GF-D8 (cell line): ENCODE results near the gene CLEC4E.
"Not testable (repeated sequence)": the region's sequence is repeated elsewhere in the genome, so short reads cannot be mapped to it uniquely, and the experiment has no call there.

Experiments
- DNase-seq: peaks from one replicate; lab custom pipeline; 2025; lab: John Stamatoyannopoulos, UW

CLEC4E gene

GRCh38 chr12:8540831-8541230 lies at the start of gene CLEC4E:
CLEC4E (minus strand) TSS chr12:8540905; CDS start chr12:8540797, 108 bp downstream.
- DNase-seq, result not testable (repeated sequence)

- no peak for DNase-seq
Observed at GRCh38 chr12:8589679-8590078, 49.0 kb upstream of the CLEC4E start.

- DNase-seq, result not testable (repeated sequence)
Observed at GRCh38 chr12:8584478-8584877, 43.8 kb upstream of the CLEC4E start.

- DNase-seq, result no peak
Observed at GRCh38 chr12:8584004-8584403, 43.3 kb upstream of the CLEC4E start.

- DNase-seq, result no peak
Observed at GRCh38 chr12:8581098-8581784, 40.5 kb upstream of the CLEC4E start.

GRCh38 chr12:8577879-8578278 lies 37.2 kb upstream of the CLEC4E start:
- DNase-seq, result no peak

GRCh38 chr12:8572507-8572906 lies 31.8 kb upstream of the CLEC4E start:
- DNase-seq, result no peak

- DNase-seq, result no peak
Observed at GRCh38 chr12:8566525-8566924, 25.8 kb upstream of the CLEC4E start.

GRCh38 chr12:8566052-8566451 lies 25.3 kb upstream of the CLEC4E start:
- not testable (repeated sequence) for DNase-seq

- DNase-seq, result no peak
Observed at GRCh38 chr12:8564656-8565055, 24.0 kb upstream of the CLEC4E start.

- DNase-seq, result no peak
Observed at GRCh38 chr12:8563356-8563755, 22.7 kb upstream of the CLEC4E start.

- no peak for DNase-seq
Observed at GRCh38 chr12:8562310-8562709, 21.6 kb upstream of the CLEC4E start.

GRCh38 chr12:8561011-8561410 lies 20.3 kb upstream of the CLEC4E start:
- DNase-seq, result no peak

GRCh38 chr12:8559676-8560075 lies 19.0 kb upstream of the CLEC4E start:
- no peak for DNase-seq

GRCh38 chr12:8556531-8557097 lies 15.9 kb upstream of the CLEC4E start:
- no peak for DNase-seq

GRCh38 chr12:8554451-8555195 lies 13.9 kb upstream of the CLEC4E start:
- DNase-seq, result no peak

GRCh38 chr12:8553088-8553627 lies 12.5 kb upstream of the CLEC4E start:
- no peak for DNase-seq

GRCh38 chr12:8549381-8549780 lies 8.7 kb upstream of the CLEC4E start:
- DNase-seq, result no peak

- no peak for DNase-seq
Observed at GRCh38 chr12:8548192-8548591, 7.5 kb upstream of the CLEC4E start.

GRCh38 chr12:8547645-8548044 lies 6.9 kb upstream of the CLEC4E start:
- DNase-seq, result no peak

GRCh38 chr12:8546591-8546990 lies 5.9 kb upstream of the CLEC4E start:
- DNase-seq, result no peak

- no peak for DNase-seq
Observed at GRCh38 chr12:8544295-8544694, 3.6 kb upstream of the CLEC4E start.

- no peak for DNase-seq
Observed at GRCh38 chr12:8541562-8541961, 857 bp upstream of the CLEC4E start.
